HT-29 (cell line): Measurements from ENCODE around the gene TES. TPM values are rescaled to one million over a fixed set of nuclear protein-coding genes. Genes with fewer than 3 reads are reported as not detected.

Experiments
- DNase-seq: peaks from one replicate; pipeline ENCODE4 v3.0.0-alpha.2; 2015; ENCODE audit warnings: low spot score
- total RNA-seq: library from RNA; depleted of rRNA; stranded (reverse); fragments of >200 nt; shearing (Covaris generic); gene quantifications from 2 replicates; pipeline ENCODE4 v1.2.3, GENCODE V29; 2014

TES gene
- total RNA-seq, 1 experiment from 2014 or later, result 91.9 TPM

GRCh38 chr7:116219834-116220233 is 9.5 kb downstream of the TES start:
- no peak for DNase-seq

DNA sequence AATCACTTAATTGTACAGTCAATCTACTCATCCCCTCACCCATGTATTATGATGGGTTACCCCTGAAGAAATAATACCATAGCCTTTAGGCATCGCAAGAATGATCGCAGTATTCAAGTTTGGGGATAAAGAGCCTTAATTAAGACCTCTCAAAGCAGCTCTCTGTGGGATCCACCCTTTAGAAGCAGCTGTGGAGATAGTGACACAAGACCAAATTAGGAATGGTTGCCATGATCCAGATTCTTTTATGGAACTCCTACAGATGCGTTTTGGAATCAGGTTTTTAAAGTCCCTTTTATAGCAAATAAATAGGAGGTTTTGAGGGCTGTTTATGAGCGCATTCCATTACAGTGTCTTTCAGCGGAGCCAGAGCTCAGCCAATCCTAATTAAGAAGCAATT is 12.2 kb downstream of the TES start:
- no peak for DNase-seq

DNA sequence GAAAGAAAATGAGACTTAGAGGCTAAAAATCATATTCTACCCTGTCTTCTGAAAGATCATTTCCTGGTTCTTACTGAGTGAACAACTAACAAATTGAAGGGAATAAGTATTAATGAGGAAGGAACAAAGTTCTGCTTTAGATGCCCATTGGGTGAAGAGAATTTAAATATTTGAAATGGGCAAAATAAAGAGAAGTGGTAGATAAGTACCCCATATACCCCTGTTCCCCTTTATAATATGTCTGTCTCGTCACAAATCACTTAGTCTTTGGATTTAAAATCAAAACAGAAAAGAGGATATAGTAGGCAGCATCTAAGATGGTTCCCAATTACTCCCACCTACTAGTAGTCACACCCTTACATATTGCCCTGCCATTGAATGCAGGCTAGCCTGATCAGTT is 13.2 kb downstream of the TES start:
- no peak for DNase-seq

DNA sequence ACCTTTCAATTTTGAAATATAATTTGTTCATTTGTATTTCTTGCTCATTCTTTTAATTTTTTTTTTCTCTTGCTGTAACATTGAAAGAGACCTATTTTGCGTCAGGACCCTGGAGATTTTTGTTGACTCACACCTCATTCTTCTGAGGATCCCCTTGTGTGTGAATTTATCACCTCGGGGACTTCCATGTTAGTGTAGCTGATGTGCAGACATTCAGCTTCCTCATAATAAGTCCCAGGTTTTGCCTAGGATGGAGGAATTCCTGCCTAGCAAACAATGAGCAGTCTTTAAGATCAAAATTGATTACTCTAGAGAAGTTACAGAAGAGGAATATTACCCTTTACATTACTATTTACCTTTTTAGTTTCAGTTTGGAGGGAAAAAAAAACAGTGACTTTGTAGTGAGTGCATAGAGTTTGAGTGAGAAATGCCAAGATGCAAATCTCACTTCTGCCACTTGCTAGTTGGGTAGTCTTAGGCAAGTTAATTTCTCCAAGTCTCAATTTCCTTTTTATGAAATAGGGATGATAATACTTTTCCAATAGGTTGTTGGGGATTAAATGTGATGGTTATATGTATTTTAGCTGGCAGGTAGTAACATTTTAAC is 14.3 kb downstream of the TES start:
- DNase-seq, result no peak

GRCh38 chr7:116225860-116226259 is 15.5 kb downstream of the TES start:
- no peak for DNase-seq

GRCh38 chr7:116226664-116227063 is 16.3 kb downstream of the TES start:
- DNase-seq, result no peak

DNA sequence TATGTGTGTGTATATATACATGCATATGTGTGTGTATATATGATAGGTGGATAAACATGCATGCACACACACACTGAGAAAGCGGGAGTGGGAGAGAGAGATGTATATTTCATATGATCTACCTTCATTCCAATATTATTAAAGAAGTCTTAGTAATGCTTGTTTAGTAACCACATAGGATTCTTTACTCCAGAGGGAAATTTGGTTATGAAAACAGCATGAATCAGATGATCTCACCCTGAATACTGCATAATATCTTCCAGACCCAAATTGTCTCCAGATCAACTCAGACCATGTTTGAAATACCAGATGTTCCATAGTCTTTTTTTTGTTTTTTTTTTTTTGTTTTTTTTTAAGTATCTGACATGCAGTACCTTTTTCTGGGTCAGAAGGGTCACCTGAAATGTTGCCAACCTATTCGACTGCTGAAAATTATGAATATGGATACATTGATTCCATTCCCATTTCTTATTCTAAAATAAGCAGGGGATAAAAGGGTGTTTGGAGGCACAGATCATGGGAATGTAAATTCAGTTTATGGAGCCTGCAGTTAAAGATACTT is 17.4 kb downstream of the TES start:
- DNase-seq, result no peak

- DNase-seq, result no peak
Measured at GRCh38 chr7:116228241-116228640, 17.9 kb downstream of the TES start.

DNA sequence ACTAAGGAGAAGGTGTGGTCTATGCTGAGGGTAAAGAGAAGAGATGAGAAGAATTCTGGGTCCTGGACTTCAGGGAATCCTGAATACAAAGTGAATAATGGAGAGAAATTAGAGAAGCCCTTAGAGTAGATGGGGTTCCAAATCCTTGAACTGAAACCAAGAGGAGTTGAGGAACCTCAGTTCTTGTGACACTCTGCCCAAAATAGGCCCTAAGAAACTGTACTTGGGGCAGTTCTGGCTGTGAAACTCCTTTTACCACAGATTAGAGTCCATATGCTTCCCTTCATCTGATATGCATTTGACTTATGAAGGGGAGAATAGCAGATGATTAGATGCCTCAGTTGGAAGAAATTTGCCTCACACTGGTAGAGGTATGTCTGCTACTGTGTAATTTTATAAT is 19.0 kb downstream of the TES start:
- no peak for DNase-seq

DNA sequence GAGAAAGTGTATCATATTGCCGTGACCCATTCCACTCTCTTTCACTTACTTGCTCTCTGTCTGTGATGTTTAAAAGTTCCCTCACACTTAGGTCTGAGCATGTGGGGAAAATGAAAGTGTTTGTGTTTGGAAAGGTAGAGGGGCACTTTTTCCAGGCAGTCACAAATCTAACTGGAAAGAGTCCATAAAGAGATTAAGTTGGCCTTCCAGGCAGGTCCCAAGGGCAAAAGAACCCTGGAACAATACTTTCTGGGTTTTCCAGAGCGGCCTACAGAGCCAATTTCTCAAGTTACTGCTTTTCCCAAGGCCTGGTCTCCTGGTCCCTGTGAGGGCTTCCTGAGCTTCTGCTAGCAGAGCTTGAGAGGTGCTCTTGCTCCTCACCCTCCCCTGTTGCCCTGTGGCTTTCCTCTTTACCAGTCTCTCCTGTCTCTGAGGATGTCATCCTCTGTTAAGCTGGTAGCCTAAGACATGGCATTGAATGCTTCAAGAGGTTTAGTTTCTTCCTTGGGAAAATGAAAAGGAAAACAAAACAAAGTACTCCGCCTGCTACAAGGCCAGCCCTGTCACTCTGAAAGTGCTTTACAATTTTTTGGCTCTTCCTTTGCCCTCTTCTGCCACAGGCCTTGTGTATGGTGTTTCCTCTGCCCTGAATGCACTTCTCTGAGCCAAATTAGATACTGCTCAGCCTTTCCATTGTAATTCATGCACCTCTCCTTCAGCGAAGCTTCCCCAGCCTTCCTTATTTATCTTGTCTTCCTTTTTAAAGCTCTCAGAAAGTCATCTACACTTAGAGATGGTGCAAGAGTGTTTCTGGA is 20.1 kb downstream of the TES start:
- DNase-seq, result no peak

- DNase-seq, result no peak
Measured at GRCh38 chr7:116231543-116231942, 21.2 kb downstream of the TES start.

DNA sequence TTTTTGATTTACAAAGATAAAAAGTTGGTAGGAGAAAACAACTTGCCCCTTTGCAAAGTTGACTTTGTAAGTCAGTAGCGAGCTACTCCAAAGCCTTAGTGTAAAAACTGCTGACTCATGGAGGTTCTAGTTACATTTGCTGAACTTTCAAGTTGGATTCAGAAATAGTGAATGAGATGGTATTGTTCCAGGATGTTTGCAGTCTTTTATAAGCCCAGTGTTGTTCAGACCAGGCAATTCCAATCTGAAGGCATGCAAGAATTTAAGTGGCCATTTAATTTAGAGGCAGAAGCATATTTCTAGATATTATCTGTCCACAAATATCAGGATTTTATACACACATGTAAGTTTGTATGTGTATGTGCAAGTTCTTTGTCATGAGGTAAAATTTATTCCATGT is 21.6 kb downstream of the TES start:
- DNase-seq, result no peak

GRCh38 chr7:116232350-116232749 is 22.0 kb downstream of the TES start:
- DNase-seq, result no peak

- no peak for DNase-seq
Measured at GRCh38 chr7:116232920-116233319, 22.6 kb downstream of the TES start.

GRCh38 chr7:116234517-116235200 is 24.3 kb downstream of the TES start:
- no peak for DNase-seq

- no peak for DNase-seq
Measured at GRCh38 chr7:116235380-116235779, 25.0 kb downstream of the TES start.

- peak; percentile 90 for DNase-seq
Measured at GRCh38 chr7:116236020-116236630, 25.8 kb downstream of the TES start.

- DNase-seq, result no peak
Measured at GRCh38 chr7:116239020-116239419, 28.7 kb downstream of the TES start.

DNA sequence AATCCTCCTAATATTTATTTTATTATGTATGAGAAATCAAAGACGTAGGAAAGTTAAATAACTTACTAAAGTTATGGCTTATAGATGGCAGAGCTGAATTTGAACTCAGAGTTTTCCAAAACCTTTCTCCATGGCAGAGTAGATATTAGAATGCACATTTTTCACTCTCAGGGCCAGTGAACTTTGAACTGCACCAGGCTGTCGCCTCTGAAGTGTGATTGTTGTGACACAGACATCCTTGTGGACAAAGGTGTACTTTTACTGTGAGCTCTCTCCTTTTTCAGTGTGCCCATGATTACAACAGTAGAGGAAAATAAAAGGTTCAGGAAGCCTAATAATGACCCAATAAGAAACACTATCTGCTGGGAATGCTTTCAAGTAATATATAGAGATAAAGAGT is 29.1 kb downstream of the TES start:
- no peak for DNase-seq

DNA sequence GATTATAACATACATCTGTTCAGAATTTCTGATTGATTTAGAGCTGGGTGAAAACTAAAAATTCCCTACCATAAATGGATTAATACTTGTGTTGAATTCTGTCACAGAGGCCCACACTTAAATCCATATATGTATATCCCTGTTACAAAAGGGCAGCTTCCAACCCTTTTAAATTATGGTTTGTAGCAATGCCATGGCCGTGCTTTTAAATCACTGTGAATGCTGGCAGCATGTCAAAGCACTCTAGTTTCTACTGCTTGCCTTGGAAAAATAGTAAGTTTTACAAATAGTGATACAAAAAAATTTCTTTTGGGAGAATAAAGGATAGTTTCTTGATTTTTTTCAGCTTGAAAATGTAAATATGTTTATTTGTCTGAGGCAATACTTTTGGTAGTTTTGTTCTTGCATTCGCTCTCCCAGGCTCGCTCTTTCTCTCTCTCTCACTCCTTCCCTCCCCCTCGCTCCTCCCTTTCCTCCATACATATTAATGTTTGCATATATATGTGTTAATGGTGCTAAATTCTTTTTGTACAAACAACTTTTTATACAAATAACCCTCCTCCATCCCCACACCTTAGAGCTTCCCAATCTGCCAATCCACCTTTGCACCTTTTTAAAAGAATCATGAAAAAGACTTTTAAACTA is 29.8 kb downstream of the TES start:
- no peak for DNase-seq

DNA sequence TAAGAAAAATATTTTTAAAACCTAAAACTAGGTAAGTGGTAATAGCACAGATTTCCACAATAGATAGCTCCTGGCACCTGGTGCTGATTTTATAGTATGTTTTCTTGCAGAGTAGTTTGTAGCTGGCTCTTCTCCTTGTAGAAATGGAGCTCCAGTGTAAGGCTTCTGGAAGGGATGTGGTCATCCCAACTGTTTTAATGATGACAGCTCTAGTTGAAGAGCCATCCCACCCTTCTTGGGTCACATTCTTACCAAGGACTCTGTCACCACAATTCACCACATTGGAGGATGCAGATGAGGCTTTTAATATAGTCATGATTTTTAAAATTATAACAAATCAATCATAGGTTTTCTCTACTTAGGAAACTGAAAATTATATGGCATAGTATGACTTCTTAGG is 31.0 kb downstream of the TES start:
- no peak for DNase-seq

- no peak for DNase-seq
Measured at GRCh38 chr7:116242178-116242577, 31.8 kb downstream of the TES start.
